Measurements from ENCODE around the gene EML5.
A peak's percentile ranks its signal among the peaks of the same experiment; 100 is the strongest.

Gene EML5

DNA sequence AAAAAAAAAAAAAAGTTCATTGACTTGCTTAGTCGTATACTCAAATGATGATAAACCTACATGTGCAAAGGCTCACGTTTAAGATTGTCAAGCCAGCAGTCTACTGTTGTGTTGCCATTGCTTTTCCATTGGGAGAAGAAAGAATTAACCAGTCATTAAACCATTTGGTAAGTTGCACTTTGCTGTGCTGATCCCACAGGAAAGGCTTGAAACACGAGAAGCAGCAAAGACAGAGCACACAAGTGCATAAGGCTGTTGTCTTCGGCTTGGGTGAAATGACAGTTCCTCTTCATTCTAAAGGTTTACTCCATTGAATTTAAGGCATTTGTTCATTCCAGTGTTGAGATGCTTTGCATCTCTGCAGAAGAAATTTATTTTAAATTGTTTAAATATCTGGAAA, 179.8 kb downstream of the EML5 start:
- DNase-seq, result no peak

DNA sequence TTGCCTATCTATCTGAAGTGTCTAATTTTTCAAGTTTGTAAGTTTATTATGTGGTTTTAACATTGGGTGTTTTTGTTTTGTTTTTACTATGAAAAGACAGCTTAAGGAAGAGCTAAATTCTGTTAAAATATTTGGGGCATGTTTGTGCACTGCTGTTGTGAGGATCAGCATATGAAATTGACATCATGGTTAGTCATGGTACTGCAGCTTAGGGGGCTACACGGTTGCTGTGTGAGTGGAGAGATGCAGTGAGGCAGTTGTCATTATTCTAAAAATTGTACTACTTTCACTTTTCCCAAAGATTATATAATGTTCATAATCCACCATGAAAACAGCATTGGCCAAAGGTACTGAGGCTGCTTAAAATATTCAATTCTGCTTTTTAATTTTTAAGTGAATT, 180.9 kb downstream of the EML5 start:
- DNase-seq, result no peak

DNA sequence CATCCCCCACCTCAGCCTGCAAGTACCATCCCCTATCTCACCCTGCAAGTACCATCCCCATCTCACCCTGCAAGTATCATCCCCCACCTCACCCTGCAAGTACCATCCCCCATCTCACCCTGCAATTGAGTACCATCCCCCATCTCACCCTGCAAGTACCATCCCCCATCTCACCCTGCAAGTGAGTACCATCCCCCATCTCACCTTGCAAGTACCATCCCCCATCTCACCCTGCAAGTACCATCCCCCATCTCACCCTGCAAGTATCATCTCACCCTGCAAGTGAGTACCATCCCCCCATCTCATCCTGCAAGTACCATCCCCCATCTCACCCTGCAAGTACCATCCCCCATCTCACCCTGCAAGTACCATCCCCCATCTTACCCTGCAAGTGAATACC, 184.9 kb downstream of the EML5 start:
- no peak for DNase-seq

DNA sequence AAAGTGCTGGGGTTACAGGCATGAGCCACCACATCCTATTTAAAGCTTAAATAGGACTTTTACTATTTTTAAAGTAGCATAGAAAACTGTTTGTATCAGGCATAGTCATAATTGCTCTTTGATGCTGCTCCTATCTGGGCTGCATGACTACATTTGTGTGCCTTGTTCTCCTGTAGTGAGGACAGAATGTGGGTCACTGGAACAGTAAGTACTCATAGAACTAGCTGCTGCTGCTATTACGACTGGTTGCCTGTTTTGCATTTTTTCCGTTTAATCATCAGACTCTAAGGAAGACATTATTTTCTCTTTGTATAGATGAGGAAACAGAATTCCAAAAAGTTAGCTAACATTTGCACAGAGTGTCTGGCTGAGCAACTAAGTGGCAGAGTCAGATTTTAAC, 187.2 kb downstream of the EML5 start:
- no peak for DNase-seq

DNA sequence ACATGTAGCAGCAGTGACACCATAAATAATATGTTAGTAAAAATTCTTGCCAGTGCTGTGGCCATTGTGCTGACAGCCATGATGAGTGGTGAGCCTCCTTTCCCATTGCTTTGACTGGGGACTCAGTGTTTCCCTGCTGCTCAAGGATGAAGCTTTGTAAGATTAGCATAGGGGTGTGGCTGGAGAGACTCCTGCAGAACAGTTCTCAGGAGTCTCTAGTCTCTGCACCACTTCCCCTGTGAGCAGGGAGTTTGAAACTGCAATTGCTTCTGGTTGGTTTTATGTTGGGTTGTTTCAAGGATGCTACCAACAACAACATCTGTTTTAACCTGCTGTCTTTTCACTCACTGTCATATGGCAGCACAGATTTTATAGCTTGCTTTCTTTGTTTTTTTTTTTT, 188.5 kb downstream of the EML5 start:
- no peak for DNase-seq

DNA sequence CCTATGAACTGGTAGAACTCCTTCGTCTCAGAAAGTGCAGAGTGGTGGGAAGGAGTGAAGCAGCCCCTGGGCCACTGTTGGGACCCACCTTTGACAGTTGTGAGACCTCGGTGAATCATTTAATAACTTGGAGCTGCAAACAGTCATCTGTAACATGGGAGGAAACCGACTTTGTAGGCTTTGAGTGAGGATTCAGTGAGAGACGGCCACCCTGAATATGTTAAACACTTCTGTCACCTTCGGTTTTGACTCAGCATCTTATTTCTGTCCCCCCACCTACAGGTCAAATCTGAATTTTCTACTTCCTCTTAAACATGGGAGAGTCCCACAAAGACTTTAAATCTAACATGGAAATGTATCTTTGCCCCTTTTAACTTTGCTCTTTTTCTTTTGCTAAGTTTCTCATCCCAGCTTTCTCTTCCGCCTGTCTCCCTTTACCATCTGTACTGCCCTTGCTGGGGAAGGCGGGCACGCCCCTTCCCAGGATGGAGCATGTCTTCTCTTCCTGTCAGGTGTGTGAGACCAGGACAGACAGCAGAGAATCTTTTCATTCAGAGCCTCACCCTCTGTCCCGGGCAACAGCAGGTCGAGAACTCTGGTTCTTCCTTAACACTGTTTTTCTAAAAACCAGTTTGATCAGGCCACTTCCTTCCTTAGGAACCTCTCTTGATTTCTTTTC, 192.9 kb downstream of the EML5 start:
- DNase-seq, result peak in 1 of 4 experiments; percentile 3

DNA sequence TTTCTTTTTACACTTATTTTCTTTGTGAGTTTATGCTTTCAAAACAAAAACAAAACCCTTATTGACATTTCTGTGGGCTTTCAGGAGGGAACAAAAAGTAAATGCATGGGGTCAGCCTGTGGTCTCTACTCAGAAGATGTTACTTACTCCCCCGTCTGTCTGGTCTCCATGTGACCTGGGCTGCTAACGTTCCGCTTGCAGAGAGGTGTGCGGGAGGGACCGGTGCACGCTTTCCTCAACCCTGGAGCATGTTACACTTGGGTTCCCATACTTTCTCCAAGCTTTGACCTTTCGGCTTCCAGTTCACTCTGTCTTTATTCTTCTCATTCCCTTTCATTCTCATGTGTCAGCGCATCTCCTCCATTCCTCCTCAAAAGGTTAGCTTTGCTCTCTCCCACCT, 193.4 kb downstream of the EML5 start:
- DNase-seq, result no peak

DNA sequence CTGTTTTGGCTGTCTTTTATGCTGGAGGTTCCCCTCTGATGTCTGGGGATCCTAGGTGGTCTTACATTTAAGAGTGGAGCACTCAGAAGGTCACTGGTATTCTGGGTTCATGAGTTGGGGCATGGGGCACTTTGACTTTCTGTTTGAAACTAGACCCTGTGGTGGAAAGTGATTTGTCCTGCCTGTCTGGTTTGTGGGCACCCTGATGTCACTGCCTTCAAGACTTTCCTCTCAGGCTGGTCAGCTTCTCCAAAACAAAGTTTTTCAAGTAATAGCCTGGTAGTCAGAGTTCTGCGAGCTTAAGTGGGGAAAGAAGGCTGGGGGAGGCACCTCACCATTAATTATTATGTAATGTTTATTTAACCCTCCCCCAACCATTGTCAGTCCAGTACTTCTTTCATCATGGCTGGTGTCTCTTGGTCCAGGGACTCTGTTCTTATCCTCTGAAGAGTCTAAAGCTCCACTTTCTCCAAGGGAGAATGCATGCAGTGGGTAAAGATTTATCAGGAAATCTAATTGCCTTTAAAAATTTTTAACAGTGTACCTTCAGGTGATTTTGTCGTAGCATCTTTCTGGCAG, 194.6 kb downstream of the EML5 start:
- DNase-seq, result no peak

DNA sequence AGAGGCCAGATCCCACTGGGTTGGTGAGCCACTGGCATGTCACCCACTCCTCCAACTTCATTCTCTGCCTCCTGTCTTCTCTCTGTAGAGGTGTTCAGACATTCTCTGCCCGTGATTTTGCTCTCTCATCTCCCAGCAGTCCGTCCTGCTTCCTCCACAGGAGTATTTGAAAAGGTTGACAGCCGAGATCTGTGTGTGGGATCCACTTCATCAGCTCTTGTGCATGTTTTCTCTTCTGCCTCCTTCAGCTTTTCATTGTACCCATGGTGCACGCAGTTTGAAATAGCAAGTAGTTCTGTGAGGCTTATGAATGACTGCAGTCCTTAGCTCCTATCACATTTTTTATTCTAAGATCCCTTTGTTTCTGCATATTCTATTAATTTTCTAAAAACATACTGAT, 195.2 kb downstream of the EML5 start:
- no peak for DNase-seq

DNA sequence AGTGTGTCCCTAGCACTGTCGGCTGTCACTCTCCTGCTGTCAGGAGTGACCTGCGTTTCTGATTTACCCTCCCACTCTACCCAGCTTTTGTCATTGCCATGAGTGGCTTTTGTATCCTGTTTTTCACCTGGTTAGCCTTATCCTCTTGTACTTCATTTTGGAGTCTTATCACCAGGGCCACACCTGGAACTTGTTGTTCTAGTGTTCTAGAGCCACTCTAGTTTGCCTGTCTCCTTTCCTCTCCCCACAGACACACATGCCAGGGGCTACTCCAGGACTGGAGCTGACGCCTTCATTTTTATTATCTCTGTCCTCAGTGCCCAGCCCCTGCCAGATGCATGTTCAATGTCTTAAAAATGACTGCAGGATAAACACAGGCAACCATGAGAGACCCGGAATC, 195.7 kb downstream of the EML5 start:
- DNase-seq, result no peak

DNA sequence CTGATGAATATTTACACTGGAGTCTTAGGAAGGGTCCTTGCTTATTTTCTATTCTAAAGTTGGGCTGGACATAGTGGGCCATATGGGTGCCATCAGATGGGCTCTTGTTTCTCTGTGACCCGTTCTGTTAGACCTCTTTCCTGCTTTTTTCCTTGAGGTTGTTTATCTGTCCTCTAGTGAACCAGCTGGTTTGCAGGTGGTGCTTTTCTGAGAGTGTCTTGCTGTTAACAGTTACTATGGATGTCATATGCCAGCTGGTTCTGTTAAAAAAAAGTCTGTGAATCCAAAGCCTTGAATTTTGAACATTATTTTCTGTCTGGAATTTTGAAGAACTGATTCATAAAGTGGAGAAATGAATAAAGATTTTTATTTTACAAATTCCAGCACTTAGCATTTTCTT, 200.7 kb downstream of the EML5 start:
- DNase-seq, result no peak

DNA sequence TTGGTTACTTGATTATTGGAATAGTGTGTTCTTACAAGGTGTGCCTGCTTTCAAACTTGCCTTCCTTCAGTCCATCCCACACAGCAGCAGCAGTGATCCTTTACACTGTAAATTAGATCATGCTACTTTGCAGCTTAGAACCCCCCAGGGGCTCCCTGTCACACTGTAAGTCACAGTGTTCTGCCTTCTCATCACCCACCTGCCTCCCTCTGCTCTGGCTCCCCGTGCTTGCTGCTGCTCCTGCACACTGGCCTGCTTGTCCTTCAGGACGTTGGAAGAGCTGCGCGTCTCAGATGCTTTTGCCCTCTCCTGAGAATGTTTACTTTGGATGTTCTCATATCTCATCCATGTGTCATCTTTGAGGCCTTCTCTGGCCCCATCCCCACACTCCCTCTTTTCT, 202.6 kb downstream of the EML5 start:
- no peak for DNase-seq

DNA sequence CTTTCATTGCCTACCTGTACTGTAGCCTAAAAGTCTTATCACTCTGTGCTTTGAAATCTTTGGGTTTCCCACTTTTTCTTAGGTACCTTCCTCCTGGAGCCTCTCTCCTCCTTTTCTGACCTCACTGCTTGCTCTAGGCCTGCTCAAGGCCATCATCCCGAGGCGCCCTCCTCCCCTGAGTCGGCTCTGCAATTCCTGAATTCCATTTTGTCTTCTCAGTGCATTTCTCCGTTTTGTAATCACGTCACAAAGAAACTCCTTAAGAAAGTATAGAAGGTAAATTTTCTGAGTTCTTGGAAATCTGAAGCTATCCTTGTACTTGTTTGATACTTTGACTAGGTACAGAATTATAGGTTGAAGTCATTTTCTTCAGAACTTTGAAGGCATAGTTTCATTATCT, 204.7 kb downstream of the EML5 start:
- no peak for DNase-seq

DNA sequence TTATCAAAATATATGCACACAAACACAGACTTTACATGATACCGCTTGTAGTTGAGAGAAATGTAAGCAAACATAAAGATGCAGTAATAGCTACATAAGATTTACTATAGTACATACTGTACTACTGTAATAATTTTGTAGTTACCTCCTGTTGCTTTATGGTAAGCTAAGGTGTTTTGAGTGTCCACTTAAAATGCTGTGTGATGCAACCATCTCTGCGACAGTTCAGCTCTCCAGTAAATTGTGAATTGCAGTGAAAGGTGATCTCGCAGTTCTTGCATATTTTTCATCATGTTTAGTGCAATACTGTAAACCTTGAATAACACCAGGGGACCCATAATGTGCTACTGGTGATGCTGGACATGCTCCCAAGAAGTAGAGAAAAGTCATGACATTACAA, 208.3 kb downstream of the EML5 start:
- DNase-seq, result no peak

DNA sequence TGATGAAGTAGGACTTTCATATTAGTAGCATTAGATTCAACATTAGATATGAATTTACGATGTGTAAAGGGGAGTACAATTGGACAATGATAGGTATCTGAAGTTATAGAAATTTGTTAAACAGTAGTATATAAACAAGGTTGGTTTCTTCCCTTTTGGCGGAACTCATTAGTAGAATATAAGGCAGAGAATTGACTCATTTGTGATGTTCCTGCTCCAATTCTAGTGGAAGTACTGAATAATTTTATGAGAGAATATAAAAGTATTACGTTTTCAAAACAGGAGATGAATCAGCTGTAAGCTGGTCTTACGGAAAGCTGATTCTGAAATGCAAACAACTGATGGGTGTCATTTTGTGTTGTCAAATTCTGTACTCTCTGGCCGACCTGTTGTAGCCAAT, 216.5 kb downstream of the EML5 start:
- DNase-seq, result no peak

DNA sequence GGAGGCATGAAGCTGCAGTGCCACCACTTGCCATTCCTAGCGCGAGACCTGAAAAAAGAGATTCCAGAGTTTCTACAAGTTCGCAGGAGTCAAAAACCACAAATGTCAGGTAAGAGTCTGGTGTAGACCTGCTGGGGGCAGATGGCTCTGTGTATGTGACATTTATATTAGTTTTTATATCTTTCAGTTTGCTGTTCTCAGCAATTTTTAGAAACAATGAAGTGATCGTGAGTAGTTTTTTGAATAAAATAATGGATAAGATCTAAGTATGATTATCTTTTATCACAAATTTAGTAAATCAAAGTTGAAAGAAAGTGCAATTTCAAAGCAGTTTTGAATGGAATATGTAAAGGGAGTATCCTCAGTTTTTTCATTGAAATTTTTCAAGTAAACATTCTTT, 220.6 kb downstream of the EML5 start:
- no peak for DNase-seq

DNA sequence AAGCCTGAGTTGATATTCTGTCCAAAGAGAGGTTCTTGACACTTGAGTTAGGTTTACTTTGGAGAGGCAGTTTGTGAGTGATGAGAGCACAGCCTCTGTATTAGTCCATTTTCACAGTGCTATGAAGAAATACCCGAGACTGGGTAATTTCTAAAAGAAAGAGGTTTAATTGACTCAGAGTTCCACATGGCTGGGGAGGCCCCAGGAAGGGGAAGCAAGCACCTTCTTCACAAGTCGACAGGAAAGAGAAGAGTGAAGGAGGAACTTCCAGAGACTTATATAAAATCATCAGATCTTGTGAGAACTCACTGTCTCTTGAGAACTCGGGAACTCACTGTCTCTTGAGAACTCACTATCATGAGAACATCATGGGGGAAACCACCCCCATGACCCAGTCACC, 224.6 kb downstream of the EML5 start:
- DNase-seq, result no peak

DNA sequence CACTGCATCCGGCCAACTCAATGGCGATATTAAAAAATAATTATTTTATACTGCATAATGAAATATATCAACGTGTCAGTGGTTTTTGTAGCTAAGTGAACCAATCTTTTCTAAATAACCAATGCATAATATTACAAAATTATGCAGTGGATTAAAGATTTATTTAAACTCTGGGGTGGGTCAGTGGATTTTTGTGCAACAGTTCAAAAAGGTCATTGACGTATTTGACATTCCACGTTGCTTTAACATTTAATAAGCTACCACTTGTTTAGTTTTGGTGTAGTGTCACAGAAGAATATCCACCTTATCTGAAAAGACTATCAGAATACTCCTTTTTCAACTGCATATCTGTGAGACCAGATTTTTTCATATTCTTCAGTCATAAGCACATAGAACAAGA, 227.3 kb downstream of the EML5 start:
- no peak for DNase-seq

DNA sequence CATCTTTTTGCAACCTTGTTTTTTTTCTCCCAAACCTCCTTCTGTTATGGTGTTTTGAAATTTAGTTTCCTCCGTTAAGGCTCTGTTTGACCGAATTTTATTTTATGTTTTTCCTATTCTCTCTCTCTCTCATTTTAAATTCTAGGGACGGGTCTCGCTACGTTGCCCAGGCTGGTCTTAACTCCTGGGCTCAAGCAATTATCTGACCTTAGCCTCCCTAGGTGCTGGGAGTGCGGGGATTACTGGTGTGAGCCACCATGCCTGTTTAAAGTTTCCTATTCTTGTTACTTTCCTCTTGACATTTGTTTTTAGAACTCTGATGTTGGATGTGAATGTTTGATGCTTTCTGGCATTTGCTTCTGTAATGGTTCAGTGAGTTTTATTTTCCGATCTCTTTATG, 228.9 kb downstream of the EML5 start:
- no peak for DNase-seq

DNA sequence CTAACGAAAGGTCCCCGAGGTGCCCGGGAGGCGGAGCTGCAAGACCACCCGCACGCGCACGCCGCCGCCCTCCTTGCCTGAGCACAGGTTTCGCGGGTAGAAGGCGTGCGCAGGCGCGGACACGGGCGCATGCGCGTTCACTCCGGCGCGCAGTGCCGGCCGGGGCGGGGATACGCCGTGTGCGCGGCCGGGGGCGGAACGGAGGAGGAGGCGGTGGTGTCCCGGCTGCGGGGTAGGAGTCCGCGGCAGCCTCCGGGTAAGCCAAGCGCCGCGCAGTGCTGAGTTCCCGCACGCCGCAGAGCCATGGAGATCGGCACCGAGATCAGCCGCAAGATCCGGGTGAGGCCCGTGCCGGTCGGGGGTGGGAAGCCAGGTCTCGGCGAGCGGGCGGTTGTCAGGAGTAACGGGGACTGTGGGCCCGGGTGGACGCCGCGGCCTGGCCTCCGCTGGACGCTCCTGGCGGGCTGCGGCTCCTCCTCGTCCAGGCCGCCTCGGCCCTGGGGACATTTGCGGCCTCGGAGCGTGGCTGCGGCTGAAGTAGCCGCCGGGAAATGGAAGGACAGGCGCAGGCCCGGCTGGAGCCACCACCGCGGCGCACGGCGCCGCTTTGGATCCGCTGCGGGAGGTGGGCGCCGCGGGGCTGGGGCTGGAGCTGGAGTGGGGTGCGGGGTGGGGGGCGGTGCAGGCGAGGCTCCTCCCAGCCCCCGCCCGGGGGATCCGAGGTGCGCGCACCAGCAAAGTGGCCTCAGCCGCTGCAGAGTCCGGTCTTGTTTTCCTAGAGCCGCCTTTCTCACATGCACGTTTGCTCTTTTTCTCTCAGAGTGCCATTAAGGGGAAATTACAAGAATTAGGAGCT, 229.7 kb downstream of the EML5 start, which contains the start of gene ZC3H14:
Gene ZC3H14, plus strand, starts transcription at position 207 of the 856 bp plus-strand sequence. Its CDS starts 97 bp downstream, at position 304.
- DNase-seq, result peak; percentile 71 to 78 (median 75)

DNA sequence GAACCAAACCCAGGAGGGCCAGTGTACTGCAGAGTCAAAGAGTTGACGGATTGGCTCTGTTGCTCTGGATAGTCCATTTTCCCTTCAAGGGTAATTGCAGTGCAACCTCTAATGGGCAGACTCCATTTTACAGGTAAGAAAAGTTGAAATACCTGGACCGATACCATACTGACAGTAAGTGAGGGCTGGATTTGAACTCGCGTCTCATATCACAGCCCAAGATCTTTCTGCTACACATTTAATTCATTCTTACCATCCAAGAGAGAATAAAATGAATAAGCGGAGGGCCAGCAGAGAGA, 230.3 kb downstream of the EML5 start:
- no peak for DNase-seq
